Measurements from ENCODE around the gene NEURL1. TPM values are rescaled to one million over a fixed set of nuclear protein-coding genes. Genes with fewer than 3 reads are reported as not detected.

NEURL1 gene
- 0.40 to 0.88 TPM (median 0.54 TPM) in 3 replicates for total RNA-seq

- Mint-ChIP-seq H3K27me3 (ENCODE audit: low read depth) (peaks cover 64% of the 10 kb centered on the region), H3K4me1 (peaks cover 25% of the 10 kb centered on the region), H3K4me3 (peak within 1 kb of the TSS; percentile 76), H3K9me3 (no peaks in the 10 kb centered on the region), H3K36me3 (no peaks in the 10 kb centered on the region), H3K27ac (no peak within 1 kb of the TSS)
- no peak for DNase-seq (ENCODE audit: low spot score in 2 of 2, unreplicated experiment in 2 of 2)
- TF ChIP-seq CTCF (IDR thresholded peaks at IDR 0.05; ENCODE audit: unreplicated experiment): no peak
Measured at GRCh38 chr10:103493362-103493915, at the start of gene NEURL1. Gene NEURL1, plus strand, starts transcription at chr10:103493705. Its CDS starts 683 bp downstream, at chr10:103494388.

GRCh38 chr10:103444478-103444877 is 49.0 kb upstream of the NEURL1 start:
- H3K9me3 Mint-ChIP-seq: no peaks in the 10 kb centered on the region
- H3K4me3 Mint-ChIP-seq: no peak overlapping the region
- no peaks in the 10 kb centered on the region for H3K4me1 Mint-ChIP-seq
- H3K27ac Mint-ChIP-seq: no peak overlapping the region
- H3K27me3 Mint-ChIP-seq (ENCODE audit: low read depth): no peaks in the 10 kb centered on the region
- TF ChIP-seq CTCF (IDR thresholded peaks at IDR 0.05; ENCODE audit: unreplicated experiment): no peak
- H3K36me3 Mint-ChIP-seq: peaks cover 49% of the 10 kb centered on the region
- no peak for DNase-seq (ENCODE audit: low spot score in 2 of 2, unreplicated experiment in 2 of 2)

- H3K27me3 Mint-ChIP-seq (ENCODE audit: low read depth): no peaks in the 10 kb centered on the region
- no peak overlapping the region for H3K4me3 Mint-ChIP-seq
- no peaks in the 10 kb centered on the region for H3K9me3 Mint-ChIP-seq
- peaks cover 46% of the 10 kb centered on the region for H3K36me3 Mint-ChIP-seq
- H3K4me1 Mint-ChIP-seq: no peaks in the 10 kb centered on the region
- H3K27ac Mint-ChIP-seq: no peak overlapping the region
- no peak for TF ChIP-seq CTCF (IDR thresholded peaks at IDR 0.05; ENCODE audit: unreplicated experiment)
- DNase-seq (ENCODE audit: low spot score in 2 of 2, unreplicated experiment in 2 of 2): no peak
Measured at GRCh38 chr10:103445366-103445765, 48.1 kb upstream of the NEURL1 start.

GRCh38 chr10:103445767-103446567 is 47.5 kb upstream of the NEURL1 start:
- no peaks in the 10 kb centered on the region for H3K27me3 Mint-ChIP-seq (ENCODE audit: low read depth)
- no peak for TF ChIP-seq CTCF (IDR thresholded peaks at IDR 0.05; ENCODE audit: unreplicated experiment)
- H3K36me3 Mint-ChIP-seq: peaks cover 42% of the 10 kb centered on the region
- DNase-seq (ENCODE audit: low spot score in 2 of 2, unreplicated experiment in 2 of 2): no peak
- H3K9me3 Mint-ChIP-seq: no peaks in the 10 kb centered on the region
- no peaks in the 10 kb centered on the region for H3K4me1 Mint-ChIP-seq
- H3K4me3 Mint-ChIP-seq: no peak overlapping the region
- no peak overlapping the region for H3K27ac Mint-ChIP-seq

GRCh38 chr10:103447187-103447586 is 46.3 kb upstream of the NEURL1 start:
- H3K27me3 Mint-ChIP-seq (ENCODE audit: low read depth): no peaks in the 10 kb centered on the region
- no peak overlapping the region for H3K4me3 Mint-ChIP-seq
- no peaks in the 10 kb centered on the region for H3K9me3 Mint-ChIP-seq
- TF ChIP-seq CTCF (IDR thresholded peaks at IDR 0.05; ENCODE audit: unreplicated experiment): no peak
- peaks cover 39% of the 10 kb centered on the region for H3K36me3 Mint-ChIP-seq
- no peaks in the 10 kb centered on the region for H3K4me1 Mint-ChIP-seq
- no peak overlapping the region for H3K27ac Mint-ChIP-seq
- DNase-seq (ENCODE audit: low spot score in 2 of 2, unreplicated experiment in 2 of 2): no peak

Measured in mesothelial cell of epicardium (in vitro differentiated cells).